CD4-positive, alpha-beta T cell treated with Interferon gamma for 1 hour (primary cell): ENCODE results near the gene PXN.

Experiments
- DNase-seq: peaks from one replicate; pipeline ENCODE4 v3.0.0-alpha.2; 2020

The PXN gene

GRCh38 chr12:120164293-120164692 is 101.2 kb downstream of the PXN start:
- no peak for DNase-seq

- no peak for DNase-seq
These were observed 102.8 kb downstream of the PXN start for GRCh38 chr12:120162763-120163162.

GRCh38 chr12:120161852-120162251 is 103.7 kb downstream of the PXN start:
- no peak for DNase-seq
